Measurements from ENCODE around the gene FMNL2.
A peak's percentile ranks its signal among the peaks of the same experiment; 100 is the strongest.

The FMNL2 gene

GRCh38 chr2:152409386-152410164 is 74.6 kb downstream of the FMNL2 start:
- DNase-seq = no peak
- TF ChIP-seq GATA1 (IDR thresholded peaks at IDR 0.05; ENCODE audit: low read depth, low read length) = no peak
- TF ChIP-seq POLR2A (IDR thresholded peaks at IDR 0.05; ENCODE audit: low read length) = no peak

- TF ChIP-seq POLR2A (IDR thresholded peaks at IDR 0.05; ENCODE audit: low read length) (no peak), GATA1 (IDR thresholded peaks at IDR 0.05; ENCODE audit: low read depth, low read length) (no peak)
- no peak for DNase-seq
These were observed 75.2 kb downstream of the FMNL2 start for GRCh38 chr2:152410165-152410597.

- no peak for TF ChIP-seq GATA1 (IDR thresholded peaks at IDR 0.05; ENCODE audit: low read depth, low read length)
- no peak for TF ChIP-seq POLR2A (IDR thresholded peaks at IDR 0.05; ENCODE audit: low read length)
These were observed 76.2 kb downstream of the FMNL2 start for GRCh38 chr2:152411154-152411553.

GRCh38 chr2:152413228-152414030 is 78.5 kb downstream of the FMNL2 start:
- DNase-seq = no peak
- no peak for TF ChIP-seq GATA1 (IDR thresholded peaks at IDR 0.05; ENCODE audit: low read depth, low read length)
- TF ChIP-seq POLR2A (IDR thresholded peaks at IDR 0.05; ENCODE audit: low read length) = no peak

More at GRCh38 chr2:152411154-152411553, 76.2 kb downstream of the FMNL2 start:
- no peak for DNase-seq

- no peak for DNase-seq
- TF ChIP-seq GATA1 (IDR thresholded peaks at IDR 0.05; ENCODE audit: low read depth, low read length) (no peak), POLR2A (IDR thresholded peaks at IDR 0.05; ENCODE audit: low read length) (no peak)
These were observed 80.3 kb downstream of the FMNL2 start for GRCh38 chr2:152415231-152415642.

GRCh38 chr2:152415796-152416195 is 80.8 kb downstream of the FMNL2 start:
- DNase-seq = no peak
- TF ChIP-seq GATA1 (IDR thresholded peaks at IDR 0.05; ENCODE audit: low read depth, low read length) = no peak

GRCh38 chr2:152418688-152419087 is 83.7 kb downstream of the FMNL2 start:
- peak in 1 of 2 experiments; percentile 13 for DNase-seq

GRCh38 chr2:152419944-152420343 is 85.0 kb downstream of the FMNL2 start:
- TF ChIP-seq GATA1 (IDR thresholded peaks at IDR 0.05; ENCODE audit: low read depth, low read length) (no peak), POLR2A (IDR thresholded peaks at IDR 0.05; ENCODE audit: low read length) (no peak)
- no peak for DNase-seq

More at GRCh38 chr2:152418688-152419087, 83.7 kb downstream of the FMNL2 start:
- TF ChIP-seq POLR2A (IDR thresholded peaks at IDR 0.05; ENCODE audit: low read length) (no peak), GATA1 (IDR thresholded peaks at IDR 0.05; ENCODE audit: low read depth, low read length) (no peak)

- TF ChIP-seq GATA1 (IDR thresholded peaks at IDR 0.05; ENCODE audit: low read depth, low read length) = no peak
- TF ChIP-seq POLR2A (IDR thresholded peaks at IDR 0.05; ENCODE audit: low read length) = no peak
- DNase-seq = peak; percentile 13 to 54
These were observed 85.4 kb downstream of the FMNL2 start for GRCh38 chr2:152420363-152420762.

- DNase-seq = no peak
- no peak for TF ChIP-seq POLR2A (IDR thresholded peaks at IDR 0.05; ENCODE audit: low read length)
These were observed 86.0 kb downstream of the FMNL2 start for GRCh38 chr2:152420936-152421335.

GRCh38 chr2:152421521-152422370 is 86.8 kb downstream of the FMNL2 start:
- TF ChIP-seq GATA1 (IDR thresholded peaks at IDR 0.05; ENCODE audit: low read depth, low read length) (no peak), POLR2A (IDR thresholded peaks at IDR 0.05; ENCODE audit: low read length) (peak; percentile 29)
- peak; percentile 51 to 82 for DNase-seq

- TF ChIP-seq GATA1 (IDR thresholded peaks at IDR 0.05; ENCODE audit: low read depth, low read length) (no peak), POLR2A (IDR thresholded peaks at IDR 0.05; ENCODE audit: low read length) (no peak)
- DNase-seq = no peak
These were observed 88.7 kb downstream of the FMNL2 start for GRCh38 chr2:152423684-152424083.

GRCh38 chr2:152425765-152426727 is 91.1 kb downstream of the FMNL2 start:
- no peak for DNase-seq
- TF ChIP-seq GATA1 (IDR thresholded peaks at IDR 0.05; ENCODE audit: low read depth, low read length) (no peak), POLR2A (IDR thresholded peaks at IDR 0.05; ENCODE audit: low read length) (no peak)

Measured in erythroblast (primary cell).